HG03280 (cell line): Measurements from ENCODE around the gene SSX4B.
"Not testable (repeated sequence)": the region's sequence is repeated elsewhere in the genome, so short reads cannot be mapped to it uniquely, and the experiment has no call there.

Experiments used
- ATAC-seq: cut with Tn5 transposase; IDR thresholded peaks from one replicate; pipeline ENCODE4 v1.9.1; 2021; ENCODE audit warnings: mild to moderate bottlenecking, moderate library complexity; ENCODE audit not compliant: unreplicated experiment

The SSX4B gene

DNA sequence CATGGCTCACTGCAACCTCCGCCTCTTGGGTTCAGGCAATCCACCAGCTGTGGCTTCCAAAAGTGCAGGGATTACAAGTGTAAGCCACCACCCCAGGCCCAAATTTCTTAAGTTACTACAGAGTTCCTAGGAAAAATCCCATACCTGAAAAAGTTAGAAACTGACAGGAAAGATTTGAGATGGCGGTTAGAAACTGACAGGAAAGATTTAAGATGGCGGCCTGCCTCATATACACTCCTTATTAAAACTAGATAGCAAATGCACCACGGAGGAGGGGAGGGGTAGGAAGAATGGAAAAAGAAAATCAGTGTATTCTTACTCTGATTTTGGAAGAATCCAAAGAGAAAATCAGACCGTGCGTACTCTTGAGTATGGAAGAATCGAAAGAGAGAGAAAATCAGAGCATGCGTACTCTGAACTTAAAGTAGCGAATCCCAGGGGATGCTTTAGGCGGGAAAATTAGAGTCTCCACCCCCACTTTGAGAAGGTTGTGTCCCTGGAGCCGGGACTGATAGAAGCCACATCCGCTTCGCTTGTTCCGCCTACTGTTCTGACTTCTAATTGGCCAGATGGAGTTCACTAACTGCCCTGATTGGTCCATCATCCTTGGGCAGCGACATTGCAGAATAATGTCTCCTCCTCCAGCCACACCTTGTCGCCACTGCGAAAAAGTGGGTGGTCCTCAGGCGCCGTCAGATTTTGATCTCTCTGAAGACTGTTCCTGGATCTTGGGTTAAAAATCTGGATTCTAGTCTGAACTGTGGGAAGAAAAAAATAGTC lies 55.3 kb downstream of the SSX4B start, which contains the start of gene SSX3:
SSX3 (minus strand) TSS at position 389 of the 780 bp plus-strand sequence. CDS start 1,454 bp downstream, outside the sequence.
- ATAC-seq, result not testable (repeated sequence)
